ENCODE results near the gene PLCH1. TPM values are rescaled to one million over a fixed set of nuclear protein-coding genes. Genes with fewer than 3 reads are reported as not detected.

PLCH1 gene
- total RNA-seq, 1 donor from 2014 or later: 7.6 TPM

- no peak for DNase-seq (ENCODE audit: extremely low spot score, unreplicated experiment)
- Mint-ChIP-seq H3K9me3 (no peaks in the 10 kb centered on the region), H3K27me3 (peaks cover 8% of the 10 kb centered on the region), H3K4me1 (ENCODE audit: unreplicated experiment) (peaks cover 13% of the 10 kb centered on the region), H3K27ac (no peak overlapping the region), H3K4me3 (no peak overlapping the region), H3K36me3 (no peaks in the 10 kb centered on the region)
- TF ChIP-seq CTCF (conservative IDR thresholded peaks at IDR 0.05): no peak
Measured at GRCh38 chr3:155388417-155388816, 356.5 kb downstream of the PLCH1 start.

- DNase-seq (ENCODE audit: extremely low spot score, unreplicated experiment): no peak
- no peaks in the 10 kb centered on the region for H3K9me3 Mint-ChIP-seq
- H3K4me1 Mint-ChIP-seq (ENCODE audit: unreplicated experiment): peaks cover 14% of the 10 kb centered on the region
- H3K4me3 Mint-ChIP-seq: no peak overlapping the region
- TF ChIP-seq CTCF (conservative IDR thresholded peaks at IDR 0.05): no peak
- no peak overlapping the region for H3K27ac Mint-ChIP-seq
- peaks cover 8% of the 10 kb centered on the region for H3K27me3 Mint-ChIP-seq
- H3K36me3 Mint-ChIP-seq: no peaks in the 10 kb centered on the region
Measured at GRCh38 chr3:155387571-155387970, 357.3 kb downstream of the PLCH1 start.

- Mint-ChIP-seq H3K27me3 (peaks cover 8% of the 10 kb centered on the region), H3K27ac (no peak overlapping the region), H3K4me1 (ENCODE audit: unreplicated experiment) (peaks cover 14% of the 10 kb centered on the region), H3K36me3 (no peaks in the 10 kb centered on the region), H3K4me3 (no peak overlapping the region), H3K9me3 (no peaks in the 10 kb centered on the region)
- TF ChIP-seq CTCF (conservative IDR thresholded peaks at IDR 0.05): no peak
- no peak for DNase-seq (ENCODE audit: extremely low spot score, unreplicated experiment)
Measured at GRCh38 chr3:155386919-155387318, 358.0 kb downstream of the PLCH1 start.

GRCh38 chr3:155385896-155386625, 358.8 kb downstream of the PLCH1 start:
- Mint-ChIP-seq H3K27me3 (peaks cover 8% of the 10 kb centered on the region), H3K9me3 (no peaks in the 10 kb centered on the region), H3K27ac (no peak overlapping the region), H3K4me3 (no peak overlapping the region), H3K36me3 (no peaks in the 10 kb centered on the region), H3K4me1 (ENCODE audit: unreplicated experiment) (peaks cover 6% of the 10 kb centered on the region)
- DNase-seq (ENCODE audit: extremely low spot score, unreplicated experiment): no peak
- no peak for TF ChIP-seq CTCF (conservative IDR thresholded peaks at IDR 0.05)

GRCh38 chr3:155382396-155383042, 362.4 kb downstream of the PLCH1 start:
- Mint-ChIP-seq H3K9me3 (no peaks in the 10 kb centered on the region), H3K27me3 (peaks cover 3% of the 10 kb centered on the region), H3K27ac (no peak overlapping the region), H3K36me3 (no peaks in the 10 kb centered on the region), H3K4me1 (ENCODE audit: unreplicated experiment) (peaks cover 4% of the 10 kb centered on the region), H3K4me3 (no peak overlapping the region)
- peak; percentile 87 for TF ChIP-seq CTCF (conservative IDR thresholded peaks at IDR 0.05)
- peak; percentile 75 for DNase-seq (ENCODE audit: extremely low spot score, unreplicated experiment)
